ENCODE results near the gene AGPAT3. TPM values are rescaled to one million over a fixed set of nuclear protein-coding genes. Genes with fewer than 3 reads are reported as not detected.
A peak's percentile ranks its signal among the peaks of the same experiment; 100 is the strongest.

AGPAT3 gene
- total and polyA plus RNA-seq, 5 donors from 2014 or later, result 13.3 to 67.8 (median 18.1) TPM

DNA sequence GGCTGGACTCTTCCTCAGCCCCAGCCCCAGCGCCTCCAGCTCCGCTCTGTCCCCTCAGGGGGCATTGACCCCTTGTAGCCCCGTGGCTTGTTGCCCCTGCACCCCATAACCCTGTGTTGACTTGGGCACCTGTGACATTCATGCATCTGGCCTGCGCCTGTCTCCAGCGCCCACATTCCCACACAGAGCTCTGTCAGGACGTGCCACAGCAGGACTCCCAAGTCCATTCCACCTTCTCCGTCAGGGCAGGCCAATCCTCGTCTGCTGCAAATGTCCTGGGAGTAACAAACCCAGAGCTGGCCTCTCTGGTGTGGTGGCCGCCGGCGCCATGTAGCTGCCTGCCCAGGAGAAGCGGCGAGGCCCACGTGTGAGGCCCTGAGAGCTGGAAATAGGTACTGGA lies 60.6 kb downstream of the AGPAT3 start:
- H3K27me3 Mint-ChIP-seq, result no peaks in the 10 kb centered on the region
- Histone ChIP-seq H3K27ac (ENCODE audit: insufficient read depth, low read length, poor library complexity, severe bottlenecking) (no peak overlapping the region), H3K9me3 (ENCODE audit: control insufficient read depth in 2 of 2, low read length in 2 of 2) (no peaks in the 10 kb centered on the region), H3K27me3 (ENCODE audit: control insufficient read depth, insufficient read depth, low read length) (no peaks in the 10 kb centered on the region), H3K36me3 (ENCODE audit: control insufficient read depth, insufficient read depth, low read length) (peaks cover 22% of the 10 kb centered on the region), H3K4me3 (ENCODE audit: low read depth, low read length) (no peak overlapping the region), H3K4me1 (ENCODE audit: control insufficient read depth, insufficient read depth, low read length, poor library complexity, severe bottlenecking) (peaks cover 20% of the 10 kb centered on the region)
- peaks cover 10 to 35% (median 17%) of the 10 kb centered on the region in 4 donors for H3K4me1 Mint-ChIP-seq
- H3K9me3 Mint-ChIP-seq, result no peaks in the 10 kb centered on the region
- no peak overlapping the region for H3K4me3 Mint-ChIP-seq
- DNase-seq (no peak), ATAC-seq (ENCODE audit: low read depth in 2 of 2) (no peak)
- no peak overlapping the region for H3K27ac Mint-ChIP-seq
- peaks cover 3% of the 10 kb centered on the region for H3K36me3 Mint-ChIP-seq

- no peaks in the 10 kb centered on the region for H3K27me3 ChIP-seq (ENCODE audit: control insufficient read depth, insufficient read depth, low read length)
- ATAC-seq (ENCODE audit: low read depth in 2 of 2) (no peak), DNase-seq (no peak)
- H3K36me3 ChIP-seq (ENCODE audit: control insufficient read depth, insufficient read depth, low read length), result peaks cover 22% of the 10 kb centered on the region
- H3K27ac ChIP-seq (ENCODE audit: insufficient read depth, low read length, poor library complexity, severe bottlenecking), result no peak overlapping the region
- H3K27me3 Mint-ChIP-seq, result no peaks in the 10 kb centered on the region
- H3K9me3 Mint-ChIP-seq, result no peaks in the 10 kb centered on the region
- no peak overlapping the region for H3K4me3 ChIP-seq (ENCODE audit: low read depth, low read length)
- H3K9me3 ChIP-seq (ENCODE audit: control insufficient read depth in 2 of 2, low read length in 2 of 2), result no peaks in the 10 kb centered on the region
- H3K4me1 Mint-ChIP-seq, result peaks cover 11 to 33% (median 13%) of the 10 kb centered on the region in 4 donors
- peaks cover 4% of the 10 kb centered on the region for H3K36me3 Mint-ChIP-seq
- H3K4me3 Mint-ChIP-seq, result peak overlapping the region in 1 of 4 donors; percentile 28
- H3K4me1 ChIP-seq (ENCODE audit: control insufficient read depth, insufficient read depth, low read length, poor library complexity, severe bottlenecking), result peaks cover 15% of the 10 kb centered on the region
- H3K27ac Mint-ChIP-seq, result no peak overlapping the region
Observed at GRCh38 chr21:43926196-43926595, 61.2 kb downstream of the AGPAT3 start.

DNA sequence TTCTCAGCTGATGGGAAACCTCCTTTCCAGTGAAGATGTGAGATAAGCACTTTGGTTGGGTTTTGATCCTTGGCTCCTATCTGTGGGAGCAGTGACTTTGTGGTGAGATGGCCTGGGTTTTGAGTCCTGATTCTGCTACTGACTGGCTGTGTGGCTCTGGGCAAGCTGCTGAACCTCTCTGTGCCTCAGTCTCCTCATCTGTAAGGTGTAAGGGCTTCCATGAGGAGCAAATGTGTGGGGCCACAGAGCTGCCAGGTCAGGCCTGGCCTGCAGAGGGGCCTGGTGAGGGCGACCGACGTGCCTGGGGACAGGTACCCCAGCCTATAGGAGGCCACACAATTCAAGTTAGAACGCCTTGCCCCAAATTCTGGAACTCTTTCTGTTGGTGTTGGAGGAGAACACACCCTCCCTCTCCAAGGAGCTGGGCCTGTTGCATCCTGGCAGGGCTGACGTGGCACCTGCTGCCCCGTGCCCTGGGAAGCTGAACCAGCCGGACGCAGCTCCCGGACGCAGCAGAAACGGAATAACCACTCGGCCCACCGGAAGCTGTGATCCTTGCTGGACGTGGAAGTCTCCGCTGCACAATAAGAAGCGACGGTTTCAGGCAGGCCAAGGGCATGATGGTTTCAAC lies 62.7 kb downstream of the AGPAT3 start:
- no peak overlapping the region for H3K27ac Mint-ChIP-seq
- no peaks in the 10 kb centered on the region for H3K27me3 Mint-ChIP-seq
- no peaks in the 10 kb centered on the region for H3K9me3 ChIP-seq (ENCODE audit: control insufficient read depth in 2 of 2, low read length in 2 of 2)

DNA sequence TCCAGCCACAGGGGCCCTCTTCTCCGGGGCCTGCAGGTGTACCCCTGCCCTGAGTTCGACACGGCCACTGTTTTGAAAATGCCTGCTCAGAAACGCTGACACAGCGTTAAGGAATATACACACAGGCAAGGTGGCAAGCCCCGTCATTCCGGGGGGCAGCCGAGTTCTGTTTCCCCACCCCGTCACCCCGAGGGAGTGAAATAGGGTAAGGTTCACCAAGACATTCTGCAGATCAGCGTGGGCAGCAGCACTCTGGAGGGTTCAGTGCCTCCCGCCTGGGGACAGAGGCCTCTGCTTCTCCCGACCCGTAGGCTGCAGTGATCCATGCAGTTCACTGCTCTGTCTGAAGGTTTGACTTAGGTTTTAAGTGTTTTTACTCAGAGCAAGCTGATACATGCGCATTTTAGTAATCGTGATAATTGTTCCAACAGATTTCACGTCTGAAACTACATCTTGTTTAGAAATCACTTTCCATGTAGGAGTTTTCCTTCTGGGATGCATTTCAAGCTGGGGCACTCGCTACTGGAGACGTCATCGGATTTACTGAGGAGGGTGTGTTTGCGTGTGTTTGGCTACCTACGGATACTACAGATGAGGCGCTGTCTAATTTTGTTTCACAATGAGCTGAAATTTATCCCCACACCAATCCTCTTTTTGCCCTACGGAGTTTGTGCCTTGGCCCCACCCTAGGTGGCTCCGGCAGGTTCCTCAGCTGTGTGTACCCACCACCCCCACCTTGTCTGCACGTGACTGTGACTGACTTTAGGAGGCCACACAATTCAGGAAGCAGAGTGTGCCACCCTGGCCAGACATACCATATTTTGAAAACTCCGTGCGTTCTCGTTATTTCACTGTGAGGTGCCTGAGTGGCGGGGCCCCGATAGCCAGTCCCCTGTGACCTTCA lies 63.5 kb downstream of the AGPAT3 start:
- Mint-ChIP-seq H3K36me3 (peaks cover 17% of the 10 kb centered on the region), H3K4me3 (no peak overlapping the region), H3K27me3 (no peaks in the 10 kb centered on the region), H3K9me3 (no peaks in the 10 kb centered on the region), H3K4me1 (peaks cover 4 to 25% (median 7%) of the 10 kb centered on the region in 4 donors), H3K27ac (peak overlapping the region in 1 of 3 donors; percentile 69)
- H3K9me3 ChIP-seq (ENCODE audit: control insufficient read depth in 2 of 2, low read length in 2 of 2), result no peaks in the 10 kb centered on the region
- ATAC-seq (ENCODE audit: low read depth in 2 of 2), result no peak
- no peaks in the 10 kb centered on the region for H3K4me1 ChIP-seq (ENCODE audit: control insufficient read depth, insufficient read depth, low read length, poor library complexity, severe bottlenecking)
- H3K27ac ChIP-seq (ENCODE audit: insufficient read depth, low read length, poor library complexity, severe bottlenecking), result no peak overlapping the region
- H3K4me3 ChIP-seq (ENCODE audit: low read depth, low read length), result no peak overlapping the region
- H3K36me3 ChIP-seq (ENCODE audit: control insufficient read depth, insufficient read depth, low read length), result peaks cover 26% of the 10 kb centered on the region
- no peaks in the 10 kb centered on the region for H3K27me3 ChIP-seq (ENCODE audit: control insufficient read depth, insufficient read depth, low read length)
- DNase-seq, result no peak

More for the DNA sequence above, 62.7 kb downstream of the AGPAT3 start:
- H3K36me3 ChIP-seq (ENCODE audit: control insufficient read depth, insufficient read depth, low read length), result peaks cover 22% of the 10 kb centered on the region
- Mint-ChIP-seq H3K4me1 (peaks cover 4 to 29% (median 7%) of the 10 kb centered on the region in 4 donors), H3K9me3 (no peaks in the 10 kb centered on the region), H3K4me3 (no peak overlapping the region), H3K36me3 (peaks cover 17% of the 10 kb centered on the region)
- H3K27ac ChIP-seq (ENCODE audit: insufficient read depth, low read length, poor library complexity, severe bottlenecking), result no peak overlapping the region
- H3K4me1 ChIP-seq (ENCODE audit: control insufficient read depth, insufficient read depth, low read length, poor library complexity, severe bottlenecking), result peaks cover under 1% of the 10 kb centered on the region
- H3K4me3 ChIP-seq (ENCODE audit: low read depth, low read length), result no peak overlapping the region
- no peak for DNase-seq
- no peak for ATAC-seq (ENCODE audit: low read depth in 2 of 2)
- no peaks in the 10 kb centered on the region for H3K27me3 ChIP-seq (ENCODE audit: control insufficient read depth, insufficient read depth, low read length)

DNA sequence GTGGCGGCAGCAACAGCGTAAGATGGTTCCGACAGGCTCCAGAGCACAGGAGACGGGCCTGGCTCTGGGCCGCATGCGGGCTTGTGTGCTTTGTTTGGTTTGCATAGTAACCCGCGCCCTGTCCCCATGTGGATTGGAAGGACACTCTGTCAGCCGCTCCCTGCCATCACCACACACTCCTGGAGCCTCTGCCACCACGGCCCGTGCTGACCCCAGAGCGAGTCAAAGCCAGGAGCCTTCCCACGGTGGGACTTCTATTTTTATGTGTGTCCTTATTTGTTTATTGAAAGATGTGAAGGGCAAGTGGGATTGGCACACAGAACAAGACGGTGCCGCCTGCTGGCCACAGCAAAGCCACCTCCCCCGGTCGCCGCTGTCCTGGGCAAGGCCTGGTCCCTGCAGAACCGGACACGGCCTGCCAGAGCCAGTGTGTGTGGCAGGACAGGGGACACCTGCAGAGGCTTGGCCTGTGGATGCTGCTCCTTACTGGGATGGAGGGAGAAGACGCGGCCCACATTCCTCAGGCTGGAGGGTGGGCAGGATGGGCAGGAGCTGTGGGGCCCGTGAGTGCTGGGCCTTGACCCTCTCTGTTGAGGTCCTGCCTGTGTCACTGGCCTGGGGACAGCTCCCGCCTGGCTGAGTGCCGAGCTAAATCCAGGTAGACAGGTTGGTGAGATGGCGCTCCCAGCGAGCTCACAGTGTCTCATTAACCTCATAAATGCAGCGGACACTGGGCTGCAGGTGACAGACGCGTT lies 64.4 kb downstream of the AGPAT3 start:
- H3K9me3 Mint-ChIP-seq, result no peaks in the 10 kb centered on the region
- no peak overlapping the region for H3K4me3 Mint-ChIP-seq
- no peaks in the 10 kb centered on the region for H3K27me3 Mint-ChIP-seq
- Histone ChIP-seq H3K36me3 (ENCODE audit: control insufficient read depth, insufficient read depth, low read length) (peaks cover 24% of the 10 kb centered on the region), H3K4me3 (ENCODE audit: low read depth, low read length) (no peak overlapping the region), H3K27me3 (ENCODE audit: control insufficient read depth, insufficient read depth, low read length) (no peaks in the 10 kb centered on the region), H3K9me3 (ENCODE audit: control insufficient read depth in 2 of 2, low read length in 2 of 2) (no peaks in the 10 kb centered on the region), H3K27ac (ENCODE audit: insufficient read depth, low read length, poor library complexity, severe bottlenecking) (no peak overlapping the region), H3K4me1 (ENCODE audit: control insufficient read depth, insufficient read depth, low read length, poor library complexity, severe bottlenecking) (no peaks in the 10 kb centered on the region)
- ATAC-seq (ENCODE audit: low read depth in 2 of 2) (no peak), DNase-seq (no peak)
- H3K27ac Mint-ChIP-seq, result no peak overlapping the region
- peaks cover 4 to 21% (median 6%) of the 10 kb centered on the region in 4 donors for H3K4me1 Mint-ChIP-seq
- H3K36me3 Mint-ChIP-seq, result peaks cover 17% of the 10 kb centered on the region

- Mint-ChIP-seq H3K27me3 (no peaks in the 10 kb centered on the region), H3K4me3 (no peak overlapping the region), H3K9me3 (no peaks in the 10 kb centered on the region), H3K4me1 (peaks cover 4 to 21% (median 6%) of the 10 kb centered on the region in 4 donors), H3K36me3 (peaks cover 17% of the 10 kb centered on the region), H3K27ac (no peak overlapping the region)
- Histone ChIP-seq H3K36me3 (ENCODE audit: control insufficient read depth, insufficient read depth, low read length) (peaks cover 20% of the 10 kb centered on the region), H3K27ac (ENCODE audit: insufficient read depth, low read length, poor library complexity, severe bottlenecking) (no peak overlapping the region), H3K27me3 (ENCODE audit: control insufficient read depth, insufficient read depth, low read length) (no peaks in the 10 kb centered on the region), H3K4me1 (ENCODE audit: control insufficient read depth, insufficient read depth, low read length, poor library complexity, severe bottlenecking) (no peaks in the 10 kb centered on the region), H3K9me3 (ENCODE audit: control insufficient read depth in 2 of 2, low read length in 2 of 2) (no peaks in the 10 kb centered on the region), H3K4me3 (ENCODE audit: low read depth, low read length) (no peak overlapping the region)
- ATAC-seq (ENCODE audit: low read depth in 2 of 2) (no peak), DNase-seq (no peak)
Observed at GRCh38 chr21:43930074-43930847, 65.2 kb downstream of the AGPAT3 start.

DNA sequence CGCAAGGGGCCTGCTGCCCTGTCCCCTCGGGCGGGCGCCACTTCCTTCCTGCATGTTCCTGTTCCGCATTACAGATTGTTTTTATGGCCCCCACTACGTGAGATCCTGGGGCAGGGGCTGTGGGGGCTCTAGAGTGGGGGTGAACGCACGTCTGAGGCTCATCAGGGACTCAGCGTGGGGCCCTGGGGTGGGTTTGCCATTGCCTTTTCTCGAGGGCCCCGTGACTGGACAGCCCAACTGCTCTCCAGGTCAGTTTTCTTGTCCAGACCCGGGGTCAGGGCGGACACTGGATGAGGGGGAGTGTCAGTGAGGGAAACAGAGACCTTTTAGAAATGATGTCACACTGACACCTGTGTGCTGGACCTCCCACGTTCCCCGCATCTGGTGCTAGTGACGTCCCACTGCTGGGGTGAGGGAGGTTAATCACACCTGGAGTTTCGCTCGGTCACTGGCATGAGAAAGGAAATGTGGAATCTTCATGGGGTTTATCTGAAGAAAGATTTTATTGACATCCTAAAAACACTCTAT lies 65.9 kb downstream of the AGPAT3 start:
- Mint-ChIP-seq H3K4me3 (no peak overlapping the region), H3K4me1 (peaks cover 4 to 21% (median 6%) of the 10 kb centered on the region in 4 donors), H3K36me3 (peaks cover 17% of the 10 kb centered on the region), H3K27me3 (no peaks in the 10 kb centered on the region), H3K9me3 (no peaks in the 10 kb centered on the region), H3K27ac (no peak overlapping the region)
- Histone ChIP-seq H3K27ac (ENCODE audit: insufficient read depth, low read length, poor library complexity, severe bottlenecking) (no peak overlapping the region), H3K4me1 (ENCODE audit: control insufficient read depth, insufficient read depth, low read length, poor library complexity, severe bottlenecking) (no peaks in the 10 kb centered on the region), H3K36me3 (ENCODE audit: control insufficient read depth, insufficient read depth, low read length) (peaks cover 20% of the 10 kb centered on the region), H3K9me3 (ENCODE audit: control insufficient read depth in 2 of 2, low read length in 2 of 2) (no peaks in the 10 kb centered on the region), H3K4me3 (ENCODE audit: low read depth, low read length) (no peak overlapping the region), H3K27me3 (ENCODE audit: control insufficient read depth, insufficient read depth, low read length) (no peaks in the 10 kb centered on the region)
- DNase-seq (no peak), ATAC-seq (ENCODE audit: low read depth in 2 of 2) (no peak)
